GM19239 (cell line): ENCODE results near the gene PRKCG.

ENCODE experiments used
- DNase-seq: peaks from one replicate; pipeline ENCODE4 v3.0.0; 2011; ENCODE audit warnings: low spot score; ENCODE audit not compliant: insufficient read length
- FAIRE-seq: peaks from 2 replicates; lab custom pipeline; 2011; peaks lifted over from hg19 to GRCh38; lab: Jason Lieb, UNC

Gene PRKCG

DNA sequence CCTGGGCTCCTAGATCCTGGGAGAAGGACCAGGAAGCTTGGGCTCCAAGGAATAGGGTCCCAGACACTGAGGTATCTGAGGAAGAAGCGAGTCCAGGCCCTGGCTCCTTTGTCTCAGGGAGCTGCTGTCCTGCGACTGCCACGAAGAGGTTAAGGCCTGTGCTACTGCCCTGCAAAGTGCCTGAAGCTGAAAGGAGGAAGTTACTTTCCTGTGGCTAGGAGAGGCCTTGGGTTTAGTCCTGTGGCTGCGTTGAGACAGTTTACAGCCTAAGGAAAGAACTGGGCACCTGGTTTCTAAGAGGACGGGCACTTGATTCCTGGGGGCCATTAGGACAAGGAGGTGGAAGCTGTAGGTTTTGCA is 11.5 kb upstream of the PRKCG start:
- DNase-seq = no peak

DNA sequence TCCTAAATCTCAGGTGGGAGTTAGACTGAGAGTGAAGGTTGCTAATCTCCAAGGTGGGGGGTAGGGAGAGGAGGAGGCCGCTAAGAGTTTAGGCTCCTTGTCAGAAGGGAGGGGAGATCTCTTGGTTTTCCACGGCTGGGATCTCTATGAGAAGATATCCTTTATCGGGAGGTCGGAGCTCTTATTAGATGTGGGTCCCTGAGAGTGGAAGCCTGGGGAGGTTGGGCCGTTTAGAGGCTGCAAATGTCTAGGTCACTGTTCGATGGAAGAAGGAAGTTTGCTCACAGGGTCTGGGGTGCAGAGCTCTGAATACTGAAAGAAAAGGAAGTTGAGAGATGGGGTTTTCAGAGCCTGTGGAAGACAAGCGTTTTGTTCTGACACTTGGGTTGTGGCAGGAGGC is 10.5 kb upstream of the PRKCG start:
- DNase-seq = no peak

More for the DNA sequence above, 11.5 kb upstream of the PRKCG start:
- peak; percentile 90 for FAIRE-seq

DNA sequence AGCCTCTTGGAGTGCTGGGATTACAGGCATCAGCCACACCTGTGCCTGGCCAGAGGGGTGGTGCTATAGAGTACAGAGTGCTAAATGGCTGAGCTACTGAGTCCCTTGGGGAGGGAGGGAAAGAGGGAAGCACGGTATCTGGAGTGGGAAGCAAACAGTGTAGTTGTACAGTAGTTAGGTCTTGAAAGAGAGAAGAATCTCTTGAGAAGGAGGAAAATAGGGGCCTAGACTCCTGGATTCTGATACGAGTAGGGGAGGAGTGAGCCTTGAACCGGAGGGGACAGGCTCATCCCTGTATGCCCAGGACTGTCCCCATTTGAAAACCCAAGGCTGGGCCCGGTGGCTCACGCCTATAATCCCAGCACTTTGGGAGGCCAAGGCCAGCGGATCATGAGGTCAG is 9.2 kb upstream of the PRKCG start:
- FAIRE-seq = no peak
- no peak for DNase-seq

More for the DNA sequence above, 10.5 kb upstream of the PRKCG start:
- FAIRE-seq = no peak

DNA sequence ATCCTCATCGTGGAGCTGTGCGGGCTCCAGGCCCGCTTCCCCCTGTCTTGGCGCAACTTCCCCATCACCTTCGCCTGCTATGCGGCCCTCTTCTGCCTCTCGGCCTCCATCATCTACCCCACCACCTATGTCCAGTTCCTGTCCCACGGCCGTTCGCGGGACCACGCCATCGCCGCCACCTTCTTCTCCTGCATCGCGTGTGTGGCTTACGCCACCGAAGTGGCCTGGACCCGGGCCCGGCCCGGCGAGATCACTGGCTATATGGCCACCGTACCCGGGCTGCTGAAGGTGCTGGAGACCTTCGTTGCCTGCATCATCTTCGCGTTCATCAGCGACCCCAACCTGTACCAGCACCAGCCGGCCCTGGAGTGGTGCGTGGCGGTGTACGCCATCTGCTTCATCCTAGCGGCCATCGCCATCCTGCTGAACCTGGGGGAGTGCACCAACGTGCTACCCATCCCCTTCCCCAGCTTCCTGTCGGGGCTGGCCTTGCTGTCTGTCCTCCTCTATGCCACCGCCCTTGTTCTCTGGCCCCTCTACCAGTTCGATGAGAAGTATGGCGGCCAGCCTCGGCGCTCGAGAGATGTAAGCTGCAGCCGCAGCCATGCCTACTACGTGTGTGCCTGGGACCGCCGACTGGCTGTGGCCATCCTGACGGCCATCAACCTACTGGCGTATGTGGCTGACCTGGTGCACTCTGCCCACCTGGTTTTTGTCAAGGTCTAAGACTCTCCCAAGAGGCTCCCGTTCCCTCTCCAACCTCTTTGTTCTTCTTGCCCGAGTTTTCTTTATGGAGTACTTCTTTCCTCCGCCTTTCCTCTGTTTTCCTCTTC is 8.0 kb upstream of the PRKCG start:
- no peak for DNase-seq
- no peak for FAIRE-seq

DNA sequence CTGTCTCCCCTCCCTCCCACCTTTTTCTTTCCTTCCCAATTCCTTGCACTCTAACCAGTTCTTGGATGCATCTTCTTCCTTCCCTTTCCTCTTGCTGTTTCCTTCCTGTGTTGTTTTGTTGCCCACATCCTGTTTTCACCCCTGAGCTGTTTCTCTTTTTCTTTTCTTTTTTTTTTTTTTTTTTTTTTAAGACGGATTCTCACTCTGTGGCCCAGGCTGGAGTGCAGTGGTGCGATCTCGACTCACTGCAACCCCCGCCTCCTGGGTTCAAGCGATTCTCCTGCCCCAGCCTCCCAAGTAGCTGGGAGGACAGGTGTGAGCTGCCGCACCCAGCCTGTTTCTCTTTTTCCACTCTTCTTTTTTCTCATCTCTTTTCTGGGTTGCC is 7.4 kb upstream of the PRKCG start:
- FAIRE-seq (no peak), DNase-seq (no peak)

DNA sequence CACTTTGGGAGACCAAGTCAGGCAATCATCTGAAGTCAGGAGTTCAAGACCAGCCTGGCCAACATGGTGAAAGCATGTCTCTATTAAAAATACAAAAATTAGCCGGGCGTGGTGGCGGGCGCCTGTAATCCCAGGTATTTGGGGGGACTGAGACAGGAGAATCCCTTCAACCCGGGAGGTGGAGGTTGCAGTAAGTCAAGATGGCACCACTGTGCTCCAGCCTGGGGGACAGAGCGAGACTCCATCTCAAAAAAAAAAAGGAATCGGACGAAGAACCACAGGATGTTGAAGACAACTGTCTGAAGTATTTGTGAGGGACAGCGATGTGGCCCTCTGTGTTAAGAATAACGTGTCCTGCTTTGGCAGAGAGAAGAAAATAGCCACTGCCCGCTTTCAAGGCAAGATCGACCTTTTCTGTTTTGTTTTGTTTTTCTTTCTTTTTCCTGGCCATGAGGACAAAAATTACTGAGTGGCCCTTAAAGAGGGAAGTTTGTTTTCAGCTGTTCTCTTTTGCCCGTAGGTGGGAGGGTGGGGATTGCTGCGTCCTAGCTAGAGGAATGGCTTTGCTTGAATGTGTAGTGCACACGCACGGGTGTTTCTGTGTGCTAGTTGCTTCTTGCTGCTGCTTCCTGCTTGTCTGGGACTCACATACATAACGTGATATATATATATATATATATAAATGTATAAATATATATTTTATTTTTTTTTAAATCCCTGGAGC is 6.2 kb upstream of the PRKCG start:
- DNase-seq (no peak), FAIRE-seq (no peak)

DNA sequence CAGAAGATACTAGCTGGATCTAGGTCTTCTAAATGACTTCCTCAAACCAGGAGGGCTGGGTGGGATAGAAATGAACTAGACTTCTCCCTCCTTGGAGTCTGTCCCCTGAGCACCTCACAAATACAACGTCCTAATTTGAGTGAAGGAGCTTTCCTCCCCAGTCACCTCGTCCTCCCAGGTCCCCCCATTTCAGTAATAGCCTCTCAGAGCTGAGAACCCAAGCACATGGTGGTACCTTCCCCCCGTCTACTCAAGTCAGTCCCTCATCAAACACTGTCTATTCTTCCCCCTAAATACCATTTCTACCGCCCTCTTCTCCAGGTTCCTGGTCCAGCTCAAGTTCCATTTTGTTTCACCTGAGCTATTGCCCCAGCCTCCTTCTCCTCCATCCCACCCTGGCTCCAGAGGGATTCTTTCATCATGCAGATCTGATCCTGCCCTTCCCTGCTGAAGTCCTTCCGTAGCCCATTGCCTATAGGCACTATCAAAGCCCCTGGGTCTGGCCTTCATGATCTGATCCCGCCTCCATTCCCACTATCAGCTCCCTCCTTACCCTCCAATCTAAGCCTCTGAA is 5.3 kb upstream of the PRKCG start:
- FAIRE-seq = no peak
- no peak for DNase-seq

DNA sequence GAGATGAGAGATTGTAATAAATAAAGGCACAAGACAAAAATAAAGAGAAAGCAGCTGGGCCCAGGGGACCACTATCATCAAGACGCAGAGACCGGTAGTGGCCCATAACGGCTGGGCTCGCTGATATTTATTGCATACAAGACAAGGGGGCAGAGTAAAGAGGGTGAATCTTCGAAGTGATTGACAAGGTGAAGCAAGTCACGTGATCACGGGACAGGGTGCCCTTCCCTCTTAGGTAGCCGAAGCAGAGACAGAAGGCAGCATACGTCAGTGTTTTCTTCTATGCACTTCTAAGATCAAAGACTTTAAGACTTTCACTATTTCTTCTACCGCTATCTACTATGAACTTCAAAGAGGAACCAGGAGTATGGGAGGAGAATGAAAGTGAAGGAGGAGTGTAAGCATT is 4.6 kb upstream of the PRKCG start:
- no peak for DNase-seq
- no peak for FAIRE-seq

DNA sequence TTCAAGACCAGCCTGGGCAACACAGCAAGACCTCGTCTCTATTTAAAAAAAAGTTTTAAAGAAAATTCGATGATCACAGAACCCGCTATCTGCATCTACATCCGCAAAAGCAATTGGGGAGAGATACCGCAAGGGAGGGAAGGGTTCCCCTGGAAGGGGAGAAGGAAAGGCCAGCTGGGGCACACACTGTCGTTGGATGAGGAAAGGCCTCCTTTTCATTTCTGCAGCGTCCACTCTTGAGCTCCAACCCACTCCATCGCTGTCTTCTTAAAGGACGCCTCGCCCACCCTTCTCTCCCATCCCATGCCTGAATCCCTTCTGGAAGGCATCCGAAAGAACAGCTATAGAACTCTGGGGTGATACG is 3.2 kb upstream of the PRKCG start:
- FAIRE-seq = no peak
- no peak for DNase-seq

DNA sequence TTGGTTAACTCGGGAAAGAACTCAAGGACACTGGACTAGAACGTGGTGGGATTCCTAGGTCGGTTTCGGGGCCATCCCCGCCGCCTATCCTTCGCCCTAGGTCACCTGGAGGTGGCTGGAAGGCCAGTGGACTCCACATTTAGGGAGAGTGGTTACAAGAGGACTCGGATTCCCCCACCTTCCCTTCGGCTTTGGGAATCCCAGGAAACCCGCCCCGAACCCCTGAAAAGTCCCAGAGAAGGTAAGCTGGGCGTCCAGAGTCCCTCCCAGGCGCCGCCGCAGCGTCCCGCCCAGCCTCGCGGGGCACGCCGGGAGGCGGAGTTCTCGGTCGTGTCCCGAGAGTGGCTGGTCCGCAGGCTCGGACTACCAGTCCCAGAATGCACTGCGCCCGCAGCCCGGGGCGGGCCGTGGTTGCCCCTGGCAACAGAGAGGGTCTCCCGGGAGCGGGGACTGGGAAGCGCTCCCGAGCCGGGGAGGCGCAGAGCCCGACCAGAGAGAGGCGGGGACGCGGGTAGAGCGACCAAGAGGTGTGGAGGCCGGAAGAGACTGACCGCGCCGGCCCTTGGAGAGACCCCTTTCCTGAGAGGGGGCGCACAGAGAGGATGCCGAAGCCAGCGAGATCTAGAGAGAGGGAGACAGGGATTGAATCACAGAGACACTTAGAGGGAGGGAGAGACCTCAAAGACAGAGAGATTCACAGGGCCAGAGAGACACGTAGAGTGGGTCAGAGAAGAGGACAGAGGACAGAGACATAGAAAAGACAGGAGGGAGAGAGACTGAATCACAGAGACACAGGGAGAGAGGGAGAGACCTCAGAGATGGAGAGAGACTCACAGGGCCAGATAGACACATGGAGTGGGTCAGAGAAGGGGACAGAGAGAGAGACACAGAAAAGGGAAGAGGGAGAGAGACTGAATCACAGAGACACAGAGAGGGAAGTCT is 2.6 kb upstream of the PRKCG start:
- DNase-seq (peak; percentile 86), FAIRE-seq (peak; percentile 53)

DNA sequence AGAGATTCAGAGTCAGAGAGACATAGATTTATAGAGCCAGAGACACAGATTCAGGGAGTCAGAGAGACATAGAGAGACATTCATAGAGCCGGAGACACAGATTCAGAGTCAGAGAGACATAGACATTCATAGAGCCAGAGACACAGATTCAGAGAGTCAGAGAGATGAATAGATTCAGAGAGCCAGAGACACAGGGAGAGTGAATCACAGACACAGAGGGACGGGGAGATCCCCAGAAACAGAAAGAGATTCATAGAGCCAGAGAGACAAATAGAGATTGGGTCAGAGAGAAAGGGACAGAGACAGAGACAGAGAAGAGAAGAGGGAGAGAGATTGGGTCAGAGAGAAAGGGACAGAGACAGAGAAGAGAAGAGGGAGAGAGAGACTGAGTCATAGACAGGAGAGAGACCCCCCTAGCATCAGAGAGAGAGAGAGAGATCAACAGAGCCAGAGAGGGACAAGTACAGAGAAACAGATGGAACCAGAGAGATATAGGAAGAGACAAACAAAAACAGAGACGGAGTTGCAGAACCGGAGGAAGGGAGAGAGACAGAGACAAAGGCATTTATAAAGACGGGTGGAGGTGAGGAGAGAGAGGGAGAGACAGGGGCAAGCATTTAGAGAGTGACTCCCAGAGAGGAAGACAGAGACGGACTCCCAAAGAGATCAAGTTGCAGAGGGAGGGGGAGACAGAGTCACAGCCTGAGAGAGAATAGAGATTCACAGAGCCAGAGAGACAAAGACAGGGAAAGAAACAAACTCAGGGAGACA is 1.1 kb upstream of the PRKCG start:
- no peak for DNase-seq
- no peak for FAIRE-seq

DNA sequence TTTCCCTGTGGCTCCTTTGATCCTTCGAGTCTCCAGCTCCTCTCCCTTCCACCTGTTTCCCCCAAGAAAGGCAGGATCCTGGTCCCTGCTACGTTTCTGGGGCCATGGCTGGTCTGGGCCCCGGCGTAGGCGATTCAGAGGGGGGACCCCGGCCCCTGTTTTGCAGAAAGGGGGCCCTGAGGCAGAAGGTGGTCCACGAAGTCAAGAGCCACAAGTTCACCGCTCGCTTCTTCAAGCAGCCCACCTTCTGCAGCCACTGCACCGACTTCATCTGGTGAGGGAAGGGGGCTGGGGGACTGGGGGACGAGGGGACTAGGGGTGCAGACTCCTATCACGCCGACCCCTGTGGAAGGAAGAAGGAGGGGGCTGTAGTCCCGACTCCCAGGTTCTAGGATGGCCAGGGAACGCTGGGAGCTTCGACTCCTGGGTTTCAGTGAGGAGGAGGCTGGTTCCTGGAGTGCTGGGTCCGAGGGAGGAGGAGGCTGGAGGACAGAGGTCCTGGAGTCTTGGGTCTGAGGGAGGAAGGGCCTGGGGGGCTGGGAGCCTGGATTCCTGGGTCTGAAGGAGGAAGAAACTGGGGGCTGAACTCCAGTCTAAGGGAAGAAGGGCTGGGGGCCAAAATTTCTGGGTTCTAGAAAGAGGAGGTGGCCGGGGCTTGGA is 524 bp downstream of the PRKCG start:
- DNase-seq (no peak), FAIRE-seq (no peak)

DNA sequence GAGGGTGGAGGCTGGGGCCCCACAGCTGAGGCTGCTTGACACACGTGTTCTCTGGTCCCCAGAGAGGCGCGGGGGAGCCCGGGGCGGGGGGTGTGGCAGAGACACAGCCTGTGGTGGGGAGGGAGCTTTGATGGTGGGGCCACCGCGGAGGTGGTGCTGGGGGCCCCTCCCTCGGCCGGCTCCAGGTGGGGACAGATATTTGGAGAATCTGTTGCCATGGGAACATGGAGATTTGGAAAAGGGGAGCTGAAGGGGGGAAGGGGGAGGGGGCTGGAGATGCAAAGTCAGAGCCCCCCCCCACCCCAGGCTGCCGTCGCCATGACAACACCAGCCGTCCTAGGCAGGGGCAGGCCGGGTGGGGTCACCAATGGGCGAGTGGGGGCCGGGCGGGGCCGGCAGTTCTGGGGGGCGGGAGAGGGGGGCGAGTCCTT is 1.2 kb downstream of the PRKCG start:
- FAIRE-seq (no peak), DNase-seq (no peak)

DNA sequence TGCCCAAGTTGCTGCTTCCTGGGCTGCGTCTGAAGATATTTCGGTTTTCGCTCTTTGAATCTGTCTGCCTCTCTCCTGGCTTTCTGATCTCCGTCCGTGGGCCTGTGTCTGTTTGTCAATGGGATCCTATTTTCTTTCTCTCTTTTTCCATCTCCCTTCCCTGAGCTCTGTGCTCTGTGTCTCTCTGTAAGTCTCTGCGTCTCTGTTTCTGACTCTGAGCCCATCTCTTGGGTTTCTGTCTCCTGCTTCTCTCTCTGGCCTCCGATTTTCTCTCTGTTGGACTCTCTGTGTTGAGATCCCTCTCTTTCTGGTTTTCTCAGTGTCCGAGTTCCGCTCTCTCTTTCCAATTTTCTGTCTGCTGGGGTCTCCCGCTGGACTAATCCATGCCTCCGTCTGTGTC is 1.7 kb downstream of the PRKCG start:
- DNase-seq (no peak), FAIRE-seq (no peak)

DNA sequence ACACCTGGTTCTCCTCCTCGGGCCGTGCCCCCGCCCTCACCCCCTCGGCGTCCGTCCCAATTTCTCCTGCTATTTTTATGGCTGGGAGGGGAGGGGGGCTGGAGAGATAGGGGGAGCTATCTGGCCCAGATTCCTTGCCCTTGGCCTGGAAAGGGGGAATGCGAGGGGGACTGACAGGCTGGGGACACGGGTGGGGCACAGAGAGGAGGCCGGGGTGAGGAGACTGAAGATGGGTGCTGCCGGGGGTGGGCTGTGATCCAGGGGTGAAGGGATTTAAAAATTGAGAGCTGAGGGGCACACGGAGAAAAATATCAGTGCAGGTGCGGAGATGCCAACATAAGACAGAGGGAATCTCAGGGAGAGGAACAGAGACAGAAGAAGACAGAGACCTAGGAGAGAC is 2.3 kb downstream of the PRKCG start:
- no peak for FAIRE-seq

DNA sequence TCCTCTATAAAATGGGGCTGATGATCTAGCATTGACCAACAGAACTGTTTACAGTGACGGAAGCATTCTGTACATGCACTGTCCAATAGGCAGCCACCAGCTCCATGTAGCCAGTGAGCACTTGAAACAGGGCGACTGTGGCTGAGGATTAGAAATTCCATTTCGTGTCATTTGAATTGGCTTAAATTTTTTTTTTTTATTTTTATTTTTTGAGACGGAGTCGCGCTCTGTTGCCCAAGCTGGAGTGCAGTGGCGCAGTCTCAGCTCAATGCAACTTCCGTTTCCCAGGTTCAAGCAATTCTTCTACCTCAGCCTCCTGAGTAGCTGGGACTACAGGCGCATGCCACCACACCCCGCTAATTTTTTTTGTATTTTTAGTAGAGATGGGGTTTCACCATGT is 3.0 kb downstream of the PRKCG start:
- DNase-seq = no peak
- FAIRE-seq = no peak

More for the DNA sequence above, 2.3 kb downstream of the PRKCG start:
- DNase-seq = no peak

DNA sequence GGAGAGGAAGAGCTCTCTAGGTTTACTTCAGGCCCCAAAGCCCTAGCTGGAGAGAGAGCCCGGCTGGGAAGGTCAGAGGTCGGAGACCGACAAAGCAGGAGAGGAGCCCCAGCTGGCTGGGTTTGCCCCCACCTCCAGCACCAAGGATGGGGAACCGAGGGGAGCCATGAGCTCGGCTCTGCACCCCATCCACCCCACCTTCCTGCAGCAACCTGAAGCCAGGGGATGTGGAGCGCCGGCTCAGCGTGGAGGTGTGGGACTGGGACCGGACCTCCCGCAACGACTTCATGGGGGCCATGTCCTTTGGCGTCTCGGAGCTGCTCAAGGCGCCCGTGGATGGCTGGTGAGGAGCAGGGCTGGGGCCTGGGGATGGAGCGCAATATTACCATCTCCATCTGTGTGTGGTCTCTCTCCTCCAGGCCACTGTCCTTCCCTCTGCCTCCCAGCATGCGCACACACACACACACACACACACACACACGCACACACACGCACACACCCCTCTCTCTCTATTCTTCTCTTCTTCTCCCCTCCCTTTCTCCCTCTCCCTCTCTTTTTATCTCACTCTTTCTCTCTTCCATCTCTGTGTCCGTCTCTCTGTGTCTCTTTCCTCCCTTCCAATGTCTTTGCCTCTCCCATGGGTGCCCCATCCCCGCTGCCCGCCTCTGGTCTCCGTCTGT is 10.4 kb downstream of the PRKCG start:
- FAIRE-seq = no peak
- DNase-seq = no peak

DNA sequence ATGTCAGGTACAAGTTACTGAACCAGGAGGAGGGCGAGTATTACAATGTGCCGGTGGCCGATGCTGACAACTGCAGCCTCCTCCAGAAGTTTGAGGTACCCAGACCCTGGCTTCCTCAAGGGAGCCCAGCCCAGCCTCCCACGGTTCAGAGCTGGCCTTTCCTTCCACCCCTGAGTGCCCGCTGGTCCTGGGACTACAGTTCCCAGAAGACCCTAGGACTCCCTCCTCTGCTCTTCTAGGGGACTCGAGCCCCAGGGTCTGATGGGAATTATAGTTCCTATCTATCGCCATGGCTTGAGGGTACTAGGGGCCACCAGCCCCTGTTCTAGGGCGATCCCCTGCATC is 11.0 kb downstream of the PRKCG start:
- no peak for DNase-seq

DNA sequence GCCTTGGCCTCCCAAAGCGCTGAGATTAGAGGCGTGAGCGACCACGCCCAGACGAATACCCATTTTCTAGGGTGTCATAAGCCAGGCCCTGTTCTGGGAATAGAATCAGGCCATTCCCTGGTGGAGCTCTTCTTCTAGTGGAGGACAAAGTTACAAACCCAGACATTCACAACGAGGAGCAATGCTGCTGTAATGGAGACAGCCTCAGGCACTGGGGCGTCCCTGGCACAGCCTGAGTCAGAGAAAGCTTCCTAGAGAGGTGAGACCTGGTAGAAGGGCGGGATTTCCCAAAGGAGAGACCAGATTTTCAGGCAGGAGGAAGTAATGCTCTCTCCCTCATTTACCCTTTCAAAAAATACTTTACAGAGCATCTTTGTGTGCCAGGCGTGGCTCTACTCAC is 12.7 kb downstream of the PRKCG start:
- FAIRE-seq = no peak
- no peak for DNase-seq

More for the DNA sequence above, 11.0 kb downstream of the PRKCG start:
- FAIRE-seq = no peak
